Right lobe of liver (tissue), 6 donors: ENCODE measurements around the gene PGK1. TPM values are rescaled to one million over a fixed set of nuclear protein-coding genes. Genes with fewer than 3 reads are reported as not detected.

ENCODE experiments used
- ATAC-seq, 4 donors: fragments of 200-7000 bp; cut with Tn5 transposase; one replicate each; pipeline ENCODE4 v1.9.1; 2020; ENCODE audit warnings: mild to moderate bottlenecking in 4 of 4, moderate library complexity in 4 of 4
- DNase-seq, 3 donors: peaks; one replicate each; pipeline ENCODE4 v3.0.0-alpha.2; 2020
- H3K27ac ChIP-seq, 3 donors: fragments of 200-600 bp; one replicate each; pipeline ENCODE4 v1.8.0; 2022
- H3K27me3 ChIP-seq, 2 donors: fragments of 200-600 bp; one replicate each; pipeline ENCODE4 v1.8.0; 2022
- H3K36me3 ChIP-seq, 4 donors: fragments of 200-600 bp; sonication (generic) in 1 of 4; one replicate each; pipeline versions ENCODE4 v1.5.1 to v1.8.0; 2017 to 2022; ENCODE audit warnings: control low read depth in 1 of 4
- H3K4me1 ChIP-seq, 4 donors: fragments of 200-600 bp; sonication (generic) in 1 of 4; one replicate each; pipeline versions ENCODE4 v1.5.1 to v1.8.0; 2017 to 2022; ENCODE audit warnings: control low read depth in 1 of 4
- H3K4me3 ChIP-seq, 3 donors: fragments of 200-600 bp; one replicate each; pipeline ENCODE4 v1.8.0; 2022
- H3K9me3 ChIP-seq, 4 donors: fragments of 200-600 bp; sonication (generic) in 1 of 4; one replicate each; pipeline versions ENCODE4 v1.5.1 to v1.8.0; 2017 to 2022; ENCODE audit warnings: control low read depth in 1 of 4
- POLR2A ChIP-seq: fragments of 450-650 bp; IDR thresholded peaks from one replicate; pipeline ENCODE4 v1.6.1; 2017; ENCODE audit warnings: antibody characterized with exemption, mild to moderate bottlenecking
- WGBS: methylation state at CpG from one replicate; pipeline ENCODE4 v1.1.6; 2018; ENCODE audit warnings: low coverage, low lambda C conversion rate; ENCODE audit not compliant: insufficient coverage; ENCODE audit errors: missing lambda C conversion rate; 5-methylcytosine and 5-hydroxymethylcytosine counted together
- intact Hi-C, 2 donors: fragments of 100-400 bp; cut with DNase I; formaldehyde crosslinking; loops; one replicate each; pipeline versions ENCODE4 v1.11.2 to v1.14.1; 2022
- total RNA-seq, 6 experiments: library from RNA; depleted of rRNA in 2 of 6; stranded (reverse); fragments of >200 nt in 2 of 6; fragmentation: NEBNext Ultra II Directional in 3 of 6; extraction: Animal tissue kit (Norgen Biotek cat#: 25700) in 3 of 6; gene quantifications; one replicate each; pipeline versions ENCODE4 v1.1.0 to v1.2.4, GENCODE V29; 2016 to 2023
- TF ChIP-seq, protein P1 (sequence below), 4 donors: fragments of 200-600 bp in 3 of 4; fragments of 450-650 bp in 1 of 4; IDR thresholded peaks; one replicate each; pipeline versions ENCODE4 v1.5.1 to v1.8.0; 2016 to 2022; ENCODE audit warnings: antibody characterized with exemption in 4 of 4, mild to moderate bottlenecking in 2 of 4
- donor health status: DM: no; HTN: yes; CAD: no.
- donor health status: DM: no; HTN: no; CAD: no.
- donor health status: DM: no; HTN: no; CAD: no.
- donor health status: DM: no; HTN: yes; CAD: no.
- donor health status: DM: no; HTN: yes; CAD: no.

PGK1 gene
- total RNA-seq, 6 experiments from 2014 or later: 144 to 333 (median 184) TPM

DNA sequence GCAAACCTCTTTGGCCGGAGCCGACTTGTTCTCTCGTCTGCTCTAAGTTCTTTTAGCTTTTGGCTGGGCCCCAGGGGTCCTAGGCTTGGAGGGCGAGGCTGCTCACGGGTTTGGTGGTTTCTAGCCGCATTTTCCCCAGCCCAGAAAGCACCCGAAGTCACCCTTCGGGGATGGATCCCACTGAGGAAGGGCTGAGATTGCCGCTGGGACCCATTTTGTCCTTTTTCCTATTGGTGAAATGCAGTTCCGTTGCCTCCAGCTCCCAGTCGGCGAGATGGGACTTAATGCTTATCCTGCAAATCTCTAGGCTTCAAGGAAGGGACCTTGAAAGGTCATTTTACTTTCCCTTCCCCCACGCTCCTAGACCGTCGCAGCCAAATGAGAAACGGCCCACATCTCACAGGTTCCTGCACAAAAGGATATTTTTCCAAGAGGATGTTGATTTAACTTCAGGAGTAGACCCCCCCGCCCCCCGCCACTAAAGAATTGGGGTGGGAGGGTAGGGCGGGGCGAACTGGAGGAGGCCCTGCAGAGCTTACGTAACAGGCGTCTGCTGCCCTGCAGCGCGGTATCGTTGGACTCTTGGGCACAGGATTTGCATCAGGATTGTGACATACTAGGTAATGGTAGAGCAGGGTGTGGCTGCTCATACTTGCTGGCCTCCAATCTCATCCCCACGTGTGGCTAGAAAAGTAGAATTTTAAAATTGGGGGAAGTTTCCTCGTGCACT lies 564 bp downstream of the PGK1 start:
- intact Hi-C loops: no loop called here
- no peaks in the 10 kb centered on the region for H3K36me3 ChIP-seq
- H3K27me3 ChIP-seq: no peaks in the 10 kb centered on the region
- H3K4me1 ChIP-seq: peaks cover 0 to 16% (median 0%) of the 10 kb centered on the region in 4 donors
- no peaks in the 10 kb centered on the region for H3K9me3 ChIP-seq
- peak overlapping the region; percentile 93 to 98 (median 93) for H3K27ac ChIP-seq
- WGBS: 32% methylated on average over 22 of the region's 27 CpGs
- H3K4me3 ChIP-seq: peak overlapping the region; percentile 66 to 73 (median 69)
- TF ChIP-seq, protein P1, sequence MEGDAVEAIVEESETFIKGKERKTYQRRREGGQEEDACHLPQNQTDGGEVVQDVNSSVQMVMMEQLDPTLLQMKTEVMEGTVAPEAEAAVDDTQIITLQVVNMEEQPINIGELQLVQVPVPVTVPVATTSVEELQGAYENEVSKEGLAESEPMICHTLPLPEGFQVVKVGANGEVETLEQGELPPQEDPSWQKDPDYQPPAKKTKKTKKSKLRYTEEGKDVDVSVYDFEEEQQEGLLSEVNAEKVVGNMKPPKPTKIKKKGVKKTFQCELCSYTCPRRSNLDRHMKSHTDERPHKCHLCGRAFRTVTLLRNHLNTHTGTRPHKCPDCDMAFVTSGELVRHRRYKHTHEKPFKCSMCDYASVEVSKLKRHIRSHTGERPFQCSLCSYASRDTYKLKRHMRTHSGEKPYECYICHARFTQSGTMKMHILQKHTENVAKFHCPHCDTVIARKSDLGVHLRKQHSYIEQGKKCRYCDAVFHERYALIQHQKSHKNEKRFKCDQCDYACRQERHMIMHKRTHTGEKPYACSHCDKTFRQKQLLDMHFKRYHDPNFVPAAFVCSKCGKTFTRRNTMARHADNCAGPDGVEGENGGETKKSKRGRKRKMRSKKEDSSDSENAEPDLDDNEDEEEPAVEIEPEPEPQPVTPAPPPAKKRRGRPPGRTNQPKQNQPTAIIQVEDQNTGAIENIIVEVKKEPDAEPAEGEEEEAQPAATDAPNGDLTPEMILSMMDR (IDR thresholded peaks at IDR 0.05): no peak
- no peak for TF ChIP-seq POLR2A
- DNase-seq (peak; percentile 53 to 78 (median 74)), ATAC-seq (peak; percentile 64 to 78 (median 74))

GRCh38 chrX:78105944-78106650 lies 2.0 kb downstream of the PGK1 start:
- TF ChIP-seq, protein P1 (IDR thresholded peaks at IDR 0.05): no peak
- TF ChIP-seq POLR2A: no peak
- peak overlapping the region; percentile 1 to 98 (median 93) for H3K27ac ChIP-seq
- ATAC-seq: no peak
- no peaks in the 10 kb centered on the region for H3K9me3 ChIP-seq
- DNase-seq: no peak
- 55% methylated on average over 9 of the region's 11 CpGs for WGBS
- H3K4me3 ChIP-seq: peak overlapping the region in 2 of 3 donors; percentile 12 to 66
- peaks cover 0 to 16% (median 1%) of the 10 kb centered on the region in 4 donors for H3K4me1 ChIP-seq
- intact Hi-C loops: no loop called here
- no peaks in the 10 kb centered on the region for H3K36me3 ChIP-seq
- H3K27me3 ChIP-seq: no peaks in the 10 kb centered on the region

GRCh38 chrX:78106651-78106986 lies 2.6 kb downstream of the PGK1 start:
- Histone ChIP-seq H3K4me3 (peak overlapping the region in 1 of 3 donors; percentile 66), H3K27ac (peak overlapping the region in 2 of 3 donors; percentile 93 to 98), H3K4me1 (peaks cover 0 to 18% (median 4%) of the 10 kb centered on the region in 4 donors), H3K9me3 (no peaks in the 10 kb centered on the region), H3K27me3 (no peaks in the 10 kb centered on the region), H3K36me3 (peaks cover 0 to 3% (median 0%) of the 10 kb centered on the region in 4 donors)
- 89% methylated on average over 1 of the region's 1 CpG for WGBS
- TF ChIP-seq, protein P1 (IDR thresholded peaks at IDR 0.05): no peak
- no peak for TF ChIP-seq POLR2A
- DNase-seq (no peak), ATAC-seq (no peak)
- intact Hi-C loops: no loop called here

- Histone ChIP-seq H3K4me3 (no peak overlapping the region), H3K27me3 (no peaks in the 10 kb centered on the region), H3K36me3 (peaks cover 0 to 9% (median 3%) of the 10 kb centered on the region in 4 donors), H3K9me3 (no peaks in the 10 kb centered on the region), H3K27ac (no peak overlapping the region), H3K4me1 (peaks cover 0 to 33% (median 7%) of the 10 kb centered on the region in 4 donors)
- TF ChIP-seq POLR2A: no peak
- TF ChIP-seq, protein P1 (IDR thresholded peaks at IDR 0.05): no peak
- ATAC-seq (no peak), DNase-seq (no peak)
- intact Hi-C loops: no loop called here
- WGBS: 68% methylated on average over 2 of the region's 2 CpGs
Observed at GRCh38 chrX:78109458-78109857, 5.4 kb downstream of the PGK1 start.
